ENCODE data around the gene IKZF1. TPM values are rescaled to one million over a fixed set of nuclear protein-coding genes. Genes with fewer than 3 reads are reported as not detected.
A peak's percentile ranks its signal among the peaks of the same experiment; 100 is the strongest.

Gene IKZF1
- total RNA-seq, 2 experiments from 2014 or later: 213 to 226 TPM

DNA sequence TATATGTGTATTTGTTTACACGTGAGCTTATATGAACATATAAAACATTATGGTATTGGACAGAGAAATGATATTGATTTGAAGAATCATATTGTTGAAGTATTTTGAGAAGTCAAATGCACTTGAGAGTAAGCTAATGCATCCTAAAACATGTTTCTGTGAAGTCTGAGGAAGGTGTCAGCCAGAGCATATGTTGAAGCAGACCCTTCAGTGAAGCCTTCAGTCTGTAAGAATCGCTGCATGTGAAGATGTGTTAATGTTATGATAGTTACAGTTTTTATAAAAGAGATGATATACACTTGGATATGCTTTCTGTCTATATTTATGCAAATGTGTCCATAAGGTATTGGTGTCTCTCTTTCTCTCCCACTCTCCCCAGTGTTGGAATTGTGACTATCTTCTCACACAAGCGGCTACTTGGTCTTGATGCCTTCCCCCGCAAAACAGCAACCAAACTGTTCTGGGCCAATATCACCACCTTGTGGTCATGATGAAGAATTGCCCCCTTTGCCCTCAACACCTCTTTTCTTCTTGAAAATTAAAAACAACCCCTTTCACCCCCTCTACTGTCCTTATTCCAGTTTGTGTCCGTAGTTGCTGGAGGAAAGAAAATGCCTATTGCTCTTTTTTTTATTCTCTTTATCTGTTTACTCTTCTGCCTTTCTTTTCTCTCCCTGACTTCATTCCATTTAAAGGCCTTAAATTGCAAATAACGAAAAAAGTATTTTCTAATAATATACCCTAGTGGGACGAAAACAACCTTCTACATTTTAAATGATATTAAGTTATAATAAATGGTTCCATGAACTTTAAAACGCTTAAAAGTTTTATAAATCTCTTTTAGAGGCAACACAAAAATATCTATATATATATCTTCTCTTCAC is 64.9 kb downstream of the IKZF1 start:
- H3K36me3 Mint-ChIP-seq (ENCODE audit: low read depth): peaks cover 76% of the 10 kb centered on the region
- H3K4me1 Mint-ChIP-seq (ENCODE audit: low read depth): peaks cover 96% of the 10 kb centered on the region
- no peaks in the 10 kb centered on the region for H3K9me3 Mint-ChIP-seq
- H3K4me3 Mint-ChIP-seq: no peak overlapping the region
- H3K27me3 Mint-ChIP-seq (ENCODE audit: low read depth): no peaks in the 10 kb centered on the region
- CTCF ChIA-PET: interaction anchor here (0.5 to 18.5 kb wide), 36 partner anchors 10 to 227 kb away, joined by 3 to 264 read pairs (median 4); no protein-coding TSS in a partner anchor
- peak; percentile 67 for DNase-seq
- peak overlapping the region; percentile 92 for H3K27ac Mint-ChIP-seq
- intact Hi-C loops (cut with micrococcal nuclease): loop anchor here (1.0 to 5.0 kb wide), 6 partner anchors 62 to 293 kb away; no protein-coding TSS in a partner anchor

DNA sequence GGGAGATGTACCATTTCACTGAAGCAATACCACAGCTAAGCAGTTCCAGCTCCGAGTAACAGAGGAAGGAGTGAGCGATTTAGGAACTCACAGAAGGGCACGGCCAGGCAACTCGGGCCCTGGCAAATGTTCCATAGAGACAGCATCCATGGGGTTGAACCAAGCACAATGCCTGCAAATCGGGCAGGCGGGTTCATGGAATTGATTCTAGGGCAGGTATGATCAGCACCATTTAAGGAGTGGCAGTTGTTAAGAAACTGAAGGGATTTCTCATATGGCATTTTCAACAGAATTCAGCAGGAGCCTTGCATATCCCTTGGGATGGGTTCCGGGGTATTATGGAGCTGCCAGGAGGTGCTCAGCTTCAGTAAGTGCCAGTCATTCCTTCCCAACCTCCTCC is 66.4 kb downstream of the IKZF1 start:
- Mint-ChIP-seq H3K4me1 (ENCODE audit: low read depth) (peaks cover 96% of the 10 kb centered on the region), H3K27me3 (ENCODE audit: low read depth) (no peaks in the 10 kb centered on the region), H3K4me3 (no peak overlapping the region), H3K36me3 (ENCODE audit: low read depth) (peaks cover 77% of the 10 kb centered on the region), H3K9me3 (no peaks in the 10 kb centered on the region), H3K27ac (peak overlapping the region; percentile 95)
- intact Hi-C loops (cut with micrococcal nuclease): loop anchor here (1.0 to 5.0 kb wide), 8 partner anchors 22 to 752 kb away; no protein-coding TSS in a partner anchor
- no peak for DNase-seq
- CTCF ChIA-PET: interaction anchor here (0.7 to 18.5 kb wide), 15 partner anchors 9 to 278 kb away, joined by 3 to 264 read pairs (median 4); partner anchors contain the start of gene ZPBP

DNA sequence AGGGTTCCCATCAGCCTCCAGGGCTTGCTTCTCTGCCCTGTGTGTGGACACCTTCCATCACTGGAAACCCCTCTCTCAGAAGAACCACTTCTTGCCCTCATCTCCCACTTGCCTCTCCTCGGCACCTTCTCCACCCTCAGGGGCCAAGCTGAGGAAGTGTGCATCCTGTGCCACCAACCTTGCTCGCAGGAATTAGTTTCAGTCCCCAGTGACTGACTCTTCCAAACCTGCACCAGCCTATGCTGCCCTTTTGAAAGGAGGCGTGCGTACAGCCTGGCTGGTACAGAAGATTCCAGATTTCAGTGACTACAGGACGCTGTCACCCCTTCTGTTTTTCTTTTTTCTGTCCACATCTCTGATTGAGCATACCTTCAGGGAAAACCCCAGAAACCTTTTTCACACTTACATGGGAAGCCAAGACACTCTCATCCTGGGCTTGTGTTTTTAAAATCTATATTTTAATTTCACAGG is 67.1 kb downstream of the IKZF1 start:
- no peaks in the 10 kb centered on the region for H3K9me3 Mint-ChIP-seq
- H3K36me3 Mint-ChIP-seq (ENCODE audit: low read depth): peaks cover 81% of the 10 kb centered on the region
- CTCF ChIA-PET: interaction anchor here (0.6 to 18.5 kb wide), 17 partner anchors 10 to 279 kb away, joined by 3 to 264 read pairs (median 4); partner anchors contain the start of gene ZPBP
- peaks cover 96% of the 10 kb centered on the region for H3K4me1 Mint-ChIP-seq (ENCODE audit: low read depth)
- peak; percentile 59 for DNase-seq
- intact Hi-C loops (cut with micrococcal nuclease): loop anchor here (1.0 to 5.0 kb wide), 8 partner anchors 22 to 752 kb away; no protein-coding TSS in a partner anchor
- peak overlapping the region; percentile 95 for H3K27ac Mint-ChIP-seq
- peak overlapping the region; percentile 54 for H3K4me3 Mint-ChIP-seq
- H3K27me3 Mint-ChIP-seq (ENCODE audit: low read depth): no peaks in the 10 kb centered on the region

DNA sequence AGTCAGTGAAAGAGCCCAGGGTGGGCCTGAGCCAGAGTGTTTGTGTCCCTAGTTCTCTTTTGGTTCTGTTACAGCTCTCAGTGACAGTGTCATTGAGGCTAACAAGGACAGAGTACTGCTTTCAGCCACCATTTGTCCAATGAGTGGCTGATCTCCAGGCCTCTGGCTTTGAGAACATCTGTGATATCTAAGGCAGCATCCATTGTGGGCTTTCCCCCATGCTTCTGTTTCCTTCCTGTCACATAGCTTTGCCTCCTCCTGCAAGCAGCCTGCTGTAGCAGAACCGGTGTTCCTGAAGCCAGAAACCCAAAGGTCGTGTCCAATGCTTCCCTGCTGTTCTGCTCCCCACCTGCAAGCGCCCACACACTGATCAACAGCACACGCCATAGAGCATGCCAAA is 68.4 kb downstream of the IKZF1 start:
- no peak for DNase-seq
- CTCF ChIA-PET: interaction anchor here (1.0 to 18.5 kb wide), 7 partner anchors 19 to 231 kb away, joined by 3 to 264 read pairs (median 4); no protein-coding TSS in a partner anchor
- intact Hi-C loops (cut with micrococcal nuclease): loop anchor here (5.0 kb wide), 1 partner anchor 289 kb away; no protein-coding TSS in a partner anchor
- Mint-ChIP-seq H3K27me3 (ENCODE audit: low read depth) (no peaks in the 10 kb centered on the region), H3K27ac (peak overlapping the region; percentile 95), H3K4me3 (no peak overlapping the region), H3K4me1 (ENCODE audit: low read depth) (peaks cover 97% of the 10 kb centered on the region), H3K36me3 (ENCODE audit: low read depth) (peaks cover 86% of the 10 kb centered on the region), H3K9me3 (no peaks in the 10 kb centered on the region)

DNA sequence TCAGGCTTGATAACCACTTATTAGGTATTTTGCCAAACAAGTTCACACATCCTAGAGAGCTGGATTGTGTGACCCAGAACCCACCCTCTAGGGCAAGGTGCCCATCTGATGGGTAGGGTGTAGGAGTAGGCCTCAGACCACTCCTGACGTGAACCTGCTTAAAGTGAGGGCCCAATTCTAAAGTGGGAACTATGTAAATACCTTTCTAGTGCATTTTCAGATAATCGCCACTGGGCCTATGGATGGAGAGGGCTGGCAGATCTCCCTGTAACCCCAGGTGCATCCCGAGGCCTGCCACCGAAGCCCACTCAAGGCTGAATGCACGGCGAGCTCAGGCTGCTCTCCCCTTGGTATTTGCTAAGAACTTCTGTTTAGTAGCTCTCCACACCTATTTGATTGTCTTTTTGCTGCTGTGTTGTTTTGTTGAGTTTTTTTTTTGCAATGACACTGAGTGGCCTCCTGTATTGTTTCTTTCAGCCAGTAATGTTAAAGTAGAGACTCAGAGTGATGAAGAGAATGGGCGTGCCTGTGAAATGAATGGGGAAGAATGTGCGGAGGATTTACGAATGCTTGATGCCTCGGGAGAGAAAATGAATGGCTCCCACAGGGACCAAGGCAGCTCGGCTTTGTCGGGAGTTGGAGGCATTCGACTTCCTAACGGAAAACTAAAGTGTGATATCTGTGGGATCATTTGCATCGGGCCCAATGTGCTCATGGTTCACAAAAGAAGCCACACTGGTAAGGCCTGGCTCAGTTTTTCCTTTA is 71.7 kb downstream of the IKZF1 start:
- CTCF ChIA-PET: interaction anchor here (0.8 to 2.8 kb wide), 7 partner anchors 16 to 170 kb away, joined by 3 to 9 read pairs (median 6); no protein-coding TSS in a partner anchor
- H3K9me3 Mint-ChIP-seq: no peaks in the 10 kb centered on the region
- H3K4me1 Mint-ChIP-seq (ENCODE audit: low read depth): peaks cover 98% of the 10 kb centered on the region
- peaks cover 82% of the 10 kb centered on the region for H3K36me3 Mint-ChIP-seq (ENCODE audit: low read depth)
- H3K27ac Mint-ChIP-seq: peak overlapping the region; percentile 64
- H3K4me3 Mint-ChIP-seq: no peak overlapping the region
- intact Hi-C loops (cut with micrococcal nuclease): no loop called here
- DNase-seq: no peak
- no peaks in the 10 kb centered on the region for H3K27me3 Mint-ChIP-seq (ENCODE audit: low read depth)

DNA sequence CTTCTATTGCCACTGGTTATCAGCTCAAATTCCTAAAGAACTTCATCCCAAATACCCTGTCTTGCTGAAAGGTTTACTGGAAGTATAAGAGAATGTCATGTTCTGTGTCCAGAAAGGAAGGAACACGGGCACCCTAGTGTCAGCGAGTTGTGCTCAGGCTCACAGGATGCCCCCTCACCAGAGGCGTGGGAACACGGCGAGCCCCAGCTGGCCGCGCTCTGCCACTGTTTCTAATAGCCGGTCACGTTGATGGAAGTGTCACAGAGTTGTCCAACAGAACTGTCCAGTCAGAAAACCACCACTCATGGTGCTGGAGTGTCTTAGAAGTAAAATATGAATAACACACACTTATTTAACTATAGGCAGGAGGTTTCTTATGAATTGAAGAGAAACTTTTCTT is 72.8 kb downstream of the IKZF1 start:
- intact Hi-C loops (cut with micrococcal nuclease): no loop called here

DNA sequence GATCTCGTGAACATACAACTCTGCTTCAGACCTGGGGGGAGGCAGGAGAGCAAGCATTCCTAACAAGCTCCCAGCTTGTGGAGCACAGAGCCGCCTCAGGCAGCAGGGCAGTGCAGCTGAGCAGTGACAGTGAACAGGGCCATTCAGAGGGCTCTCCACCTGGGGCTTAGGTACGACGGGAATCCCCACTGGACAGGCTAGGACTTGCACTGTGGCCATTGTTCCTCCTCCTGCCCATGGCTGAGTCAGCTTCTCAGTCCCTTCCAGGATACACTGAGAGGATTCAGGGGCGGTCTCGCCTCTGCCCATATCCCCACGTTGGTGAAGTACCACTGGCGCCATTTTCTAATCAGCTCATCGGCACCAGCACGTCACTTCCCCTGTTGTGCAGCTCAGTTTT is 74.6 kb downstream of the IKZF1 start:
- Mint-ChIP-seq H3K4me1 (ENCODE audit: low read depth) (peaks cover 97% of the 10 kb centered on the region), H3K4me3 (no peak overlapping the region), H3K27me3 (ENCODE audit: low read depth) (no peaks in the 10 kb centered on the region), H3K36me3 (ENCODE audit: low read depth) (peaks cover 76% of the 10 kb centered on the region), H3K9me3 (no peaks in the 10 kb centered on the region), H3K27ac (peak overlapping the region; percentile 64)
- DNase-seq: no peak
- CTCF ChIA-PET: interaction anchor here (0.7 to 1.4 kb wide), 4 partner anchors 10 to 234 kb away, joined by 3 to 6 read pairs (median 4); no protein-coding TSS in a partner anchor
- intact Hi-C loops (cut with micrococcal nuclease): no loop called here

More for the DNA sequence above, 72.8 kb downstream of the IKZF1 start:
- CTCF ChIA-PET: interaction anchor here (0.6 to 2.8 kb wide), 6 partner anchors 15 to 171 kb away, joined by 3 to 9 read pairs (median 6); no protein-coding TSS in a partner anchor
- no peak for DNase-seq
- no peak overlapping the region for H3K4me3 Mint-ChIP-seq
- no peaks in the 10 kb centered on the region for H3K9me3 Mint-ChIP-seq
- H3K4me1 Mint-ChIP-seq (ENCODE audit: low read depth): peaks cover 97% of the 10 kb centered on the region
- H3K27ac Mint-ChIP-seq: peak overlapping the region; percentile 58
- H3K36me3 Mint-ChIP-seq (ENCODE audit: low read depth): peaks cover 76% of the 10 kb centered on the region
- no peaks in the 10 kb centered on the region for H3K27me3 Mint-ChIP-seq (ENCODE audit: low read depth)

DNA sequence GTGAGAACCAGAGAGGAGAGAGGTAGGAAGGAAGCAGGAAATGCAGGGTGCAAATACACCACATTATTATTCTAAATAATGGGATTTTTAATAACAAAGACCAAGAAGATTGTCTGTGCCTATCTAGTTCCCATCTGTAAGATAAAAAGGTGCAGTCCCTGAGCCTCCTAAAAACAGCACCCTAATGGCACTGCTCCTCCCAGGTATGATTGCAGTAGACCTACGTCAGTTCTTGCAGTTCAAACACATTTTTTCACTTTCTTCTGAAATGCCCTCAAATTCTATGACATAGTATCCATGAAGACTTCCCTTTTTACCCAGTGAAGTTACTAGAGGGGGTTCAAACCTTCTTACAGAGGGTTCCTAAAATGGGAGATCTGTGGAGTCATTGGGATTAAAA is 75.0 kb downstream of the IKZF1 start:
- no peak for DNase-seq
- Mint-ChIP-seq H3K4me3 (no peak overlapping the region), H3K27me3 (ENCODE audit: low read depth) (no peaks in the 10 kb centered on the region), H3K27ac (peak overlapping the region; percentile 64), H3K4me1 (ENCODE audit: low read depth) (peaks cover 97% of the 10 kb centered on the region), H3K9me3 (no peaks in the 10 kb centered on the region), H3K36me3 (ENCODE audit: low read depth) (peaks cover 76% of the 10 kb centered on the region)
- intact Hi-C loops (cut with micrococcal nuclease): no loop called here
- CTCF ChIA-PET: interaction anchor here (0.7 to 1.4 kb wide), 4 partner anchors 9 to 235 kb away, joined by 3 to 6 read pairs (median 4); no protein-coding TSS in a partner anchor

DNA sequence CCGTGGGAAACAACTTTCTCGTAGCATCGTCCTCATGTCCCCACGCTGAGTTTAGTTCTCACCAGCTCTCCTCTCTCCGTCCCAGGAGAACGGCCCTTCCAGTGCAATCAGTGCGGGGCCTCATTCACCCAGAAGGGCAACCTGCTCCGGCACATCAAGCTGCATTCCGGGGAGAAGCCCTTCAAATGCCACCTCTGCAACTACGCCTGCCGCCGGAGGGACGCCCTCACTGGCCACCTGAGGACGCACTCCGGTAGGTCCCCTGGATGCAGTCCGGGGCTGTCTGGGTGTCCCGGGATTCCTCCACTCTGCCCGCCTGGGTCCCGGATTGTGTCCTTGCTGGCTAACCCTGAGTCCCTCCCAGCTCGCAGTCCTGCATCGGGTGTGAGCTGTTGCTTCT is 77.9 kb downstream of the IKZF1 start:
- Mint-ChIP-seq H3K4me3 (no peak overlapping the region), H3K4me1 (ENCODE audit: low read depth) (peaks cover 80% of the 10 kb centered on the region), H3K36me3 (ENCODE audit: low read depth) (peaks cover 63% of the 10 kb centered on the region), H3K27me3 (ENCODE audit: low read depth) (no peaks in the 10 kb centered on the region), H3K9me3 (no peaks in the 10 kb centered on the region), H3K27ac (no peak overlapping the region)
- CTCF ChIA-PET: interaction anchor here (1.2 to 1.7 kb wide), 2 partner anchors 14 to 35 kb away, joined by 3 to 6 read pairs; no protein-coding TSS in a partner anchor
- no peak for DNase-seq
- intact Hi-C loops (cut with micrococcal nuclease): no loop called here

DNA sequence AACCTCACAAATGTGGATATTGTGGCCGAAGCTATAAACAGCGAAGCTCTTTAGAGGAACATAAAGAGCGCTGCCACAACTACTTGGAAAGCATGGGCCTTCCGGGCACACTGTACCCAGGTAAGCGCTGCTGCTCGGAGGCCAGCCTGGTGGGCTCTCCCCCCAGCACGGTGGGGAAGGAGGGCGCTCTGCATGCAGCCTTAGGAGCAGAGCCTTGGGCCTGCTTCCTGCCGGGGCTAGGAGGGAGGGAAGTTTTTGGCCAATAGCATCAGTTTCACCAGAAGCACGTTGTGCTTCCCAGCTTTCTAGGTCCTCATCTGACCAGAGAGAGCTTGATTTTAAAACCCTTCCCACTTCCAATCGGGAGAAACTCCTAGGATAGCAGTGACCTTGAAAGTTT is 82.8 kb downstream of the IKZF1 start:
- peaks cover 61% of the 10 kb centered on the region for H3K36me3 Mint-ChIP-seq (ENCODE audit: low read depth)
- no peaks in the 10 kb centered on the region for H3K9me3 Mint-ChIP-seq
- intact Hi-C loops (cut with micrococcal nuclease): no loop called here
- H3K4me3 Mint-ChIP-seq: no peak overlapping the region
- CTCF ChIA-PET: interaction anchor here (0.6 to 1.0 kb wide), 2 partner anchors 15 to 774 kb away, joined by 3 read pairs; no protein-coding TSS in a partner anchor
- no peaks in the 10 kb centered on the region for H3K27me3 Mint-ChIP-seq (ENCODE audit: low read depth)
- peaks cover 78% of the 10 kb centered on the region for H3K4me1 Mint-ChIP-seq (ENCODE audit: low read depth)
- no peak for DNase-seq
- no peak overlapping the region for H3K27ac Mint-ChIP-seq

DNA sequence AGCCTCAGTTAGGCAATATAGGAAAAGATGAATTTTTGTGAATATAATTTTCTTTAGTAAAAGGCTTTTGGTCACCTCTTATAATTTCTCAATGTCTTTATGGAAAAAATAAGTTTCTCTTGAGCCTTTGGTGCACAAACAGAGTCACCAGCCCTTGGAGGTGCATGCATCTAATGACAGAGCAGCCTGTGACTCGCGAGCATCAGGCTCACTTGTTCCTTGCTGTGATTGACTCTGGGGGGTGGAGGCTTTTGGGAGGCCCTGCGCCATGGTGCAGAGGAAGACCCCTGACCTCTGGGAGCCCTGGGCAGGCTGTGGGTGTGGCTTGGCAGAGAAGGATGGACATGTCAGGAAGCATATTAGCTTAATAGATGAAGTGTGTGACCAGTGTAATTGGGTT is 85.4 kb downstream of the IKZF1 start:
- intact Hi-C loops (cut with micrococcal nuclease): no loop called here
- Mint-ChIP-seq H3K4me3 (no peak overlapping the region), H3K27ac (peak overlapping the region; percentile 73)

More for the DNA sequence above, 85.4 kb downstream of the IKZF1 start:
- H3K9me3 Mint-ChIP-seq: no peaks in the 10 kb centered on the region
- H3K27me3 Mint-ChIP-seq (ENCODE audit: low read depth): no peaks in the 10 kb centered on the region
- CTCF ChIA-PET: no interaction called here
- H3K36me3 Mint-ChIP-seq (ENCODE audit: low read depth): peaks cover 58% of the 10 kb centered on the region
- no peak for DNase-seq
- H3K4me1 Mint-ChIP-seq (ENCODE audit: low read depth): peaks cover 77% of the 10 kb centered on the region

Data from activated naive CD4-positive, alpha-beta T cell treated with anti-CD3 and anti-CD28 coated beads for 36 hours (primary cell).